Measurements from ENCODE around the gene BRSK1. TPM values are rescaled to one million over a fixed set of nuclear protein-coding genes. Genes with fewer than 3 reads are reported as not detected.
A peak's percentile ranks its signal among the peaks of the same experiment; 100 is the strongest.

BRSK1 gene
- total and polyA plus RNA-seq, 2 of the 8 experiments (the other 6 are each of a cell fraction or from before 2014, with no cell fraction given), result 27.6 to 32.7 TPM

- Histone ChIP-seq H4K5ac (ENCODE audit: insufficient read length, low read depth, low read length) (peak within 1 kb of the TSS; percentile 26), H3K79me1 (ENCODE audit: low read depth, low read length) (no peaks in the 10 kb centered on the region), H3K79me2 (ENCODE audit: control insufficient read depth in 1 of 2, insufficient read depth in 2 of 2, low read length in 2 of 2) (no peaks in the 10 kb centered on the region), H3K4me1 (replicated peaks in 1 of 4; ENCODE audit: control insufficient read depth in 3 of 4, insufficient read depth in 4 of 4, low read length in 3 of 4) (peaks cover 0 to 21% (median 11%) of the 10 kb centered on the region in 4 experiments; a peak in 6 of 7 replicates), H2BK12ac (ENCODE audit: low read depth, low read length) (peak within 1 kb of the TSS; percentile 90; the same call in 1 of the 2 replicates), H3K36me3 (ENCODE audit: control insufficient read depth in 2 of 4, insufficient read depth in 4 of 4, low read length in 3 of 4) (peaks cover 0 to 11% (median 0%) of the 10 kb centered on the region in 4 experiments; a peak in 1 of 8 replicates), H3K4me3 (ENCODE audit: extremely low read depth in 1 of 4, insufficient read depth in 2 of 4, low read depth in 3 of 4, low read length in 4 of 4) (peak within 1 kb of the TSS; percentile 32 to 66 (median 50)), H3K4ac (replicated peaks; ENCODE audit: insufficient read length, low read depth, low read length) (no peak within 1 kb of the TSS), H2AK5ac (ENCODE audit: low read depth, low read length) (no peak within 1 kb of the TSS), H3K23me2 (ENCODE audit: low read depth, low read length) (peaks cover 11% of the 10 kb centered on the region; the same call in 1 of the 2 replicates), H3K18ac (ENCODE audit: extremely low read depth, low read length) (peak within 1 kb of the TSS; percentile 48; the same call in 1 of the 2 replicates), H3K9me3 (ENCODE audit: insufficient read depth in 2 of 2, low read depth in 1 of 2, low read length in 1 of 2) (no peaks in the 10 kb centered on the region), H2BK5ac (ENCODE audit: low read depth, low read length) (no peak within 1 kb of the TSS), H2BK120ac (replicated peaks; ENCODE audit: low read depth, low read length) (no peak within 1 kb of the TSS), H4K91ac (replicated peaks; ENCODE audit: insufficient read length, low read length) (no peak within 1 kb of the TSS), H3K27ac (ENCODE audit: low read depth, low read length) (no peak within 1 kb of the TSS), H2BK20ac (ENCODE audit: low read length) (0 out of 2 replicates have a peak within 1 kb of the TSS, but pooled peaks have one; percentile 48), H3K27me3 (replicated peaks in 1 of 4; ENCODE audit: control insufficient read depth in 3 of 4, extremely low read depth in 1 of 4, insufficient read depth in 3 of 4, low read length in 3 of 4) (peaks cover 17 to 56% (median 46%) of the 10 kb centered on the region in 4 experiments), H4K20me1 (replicated peaks in 1 of 2; ENCODE audit: control insufficient read depth in 1 of 2, insufficient read depth in 2 of 2, low read length in 2 of 2) (peaks cover 0 to 10% of the 10 kb centered on the region in 2 experiments), H3K14ac (ENCODE audit: insufficient read length) (no peak within 1 kb of the TSS), H4K8ac (ENCODE audit: extremely low read depth, insufficient read depth, low read length) (peak within 1 kb of the TSS; percentile 16), H2BK15ac (ENCODE audit: low read length) (0 out of 2 replicates have a peak within 1 kb of the TSS, but pooled peaks have one; percentile 46), H3K9ac (replicated peaks in 1 of 4; ENCODE audit: extremely low read depth in 1 of 4, low read depth in 3 of 4, low read length in 3 of 4) (no peak within 1 kb of the TSS; a peak in 2 of 7 replicates), H3K23ac (ENCODE audit: insufficient read length) (no peak within 1 kb of the TSS), H3K4me2 (ENCODE audit: insufficient read depth in 1 of 2, low read depth in 2 of 2, low read length in 2 of 2) (peak within 1 kb of the TSS; percentile 88 to 96), H2AFZ (ENCODE audit: low read length) (no peak within 1 kb of the TSS), H3K56ac (replicated peaks; ENCODE audit: insufficient read length, low read depth, low read length) (no peak within 1 kb of the TSS)
- 9% methylated on average over 9 of the region's 43 CpGs; no CpG with 5 or more reads in 1 of the 2 experiments for WGBS, 2 experiments (ENCODE audit: extremely low coverage in 1 of 2, insufficient coverage in 1 of 2, insufficient read length in 1 of 2, insufficient replicate concordance in 2 of 2, low coverage in 1 of 2, low lambda C conversion rate in 2 of 2, missing lambda C conversion rate in 1 of 2)
- DNase-seq (ENCODE audit: low read depth in 1 of 2, low spot score in 2 of 2), result no peak
- FAIRE-seq, result no peak
- ChIA-PET POLR2A (ENCODE audit: partially characterized antibody) (interaction anchor here (1.0 to 1.7 kb wide), 5 partner anchors 15 to 51 kb away, joined by 3 to 4 read pairs (median 3); partner anchors contain the start of genes IL11, KMT5C and TMEM238), CTCF (ENCODE audit: partially characterized antibody) (no interaction called here)
- TF ChIP-seq SIX5 (IDR thresholded peaks at IDR 0.05; ENCODE audit: low read depth, low read length) (no peak), SAP30 (IDR thresholded peaks at IDR 0.05; ENCODE audit: insufficient read depth, insufficient replicate concordance, low read length) (no peak), ZNF274 (IDR thresholded peaks at IDR 0.05; ENCODE audit: borderline replicate concordance, extremely low read depth, low read length) (no peak), TCF12 (IDR thresholded peaks at IDR 0.05; ENCODE audit: low read depth, low read length) (no peak), SRF (IDR thresholded peaks at IDR 0.05; ENCODE audit: low read depth, low read length) (no peak), TAF7 (optimal IDR thresholded peaks at IDR 0.05; ENCODE audit: borderline replicate concordance, low read depth, low read length) (peak; percentile 16), TAF1 (IDR thresholded peaks at IDR 0.05; ENCODE audit: low read depth, low read length) (0 out of 2 replicates have a peak, but pooled peaks have one; percentile 25), JUND (IDR thresholded peaks at IDR 0.05; ENCODE audit: low read length) (no peak), EGR1 (IDR thresholded peaks at IDR 0.05; ENCODE audit: borderline replicate concordance, low read depth, low read length) (no peak), SIRT6 (IDR thresholded peaks at IDR 0.05; ENCODE audit: low read length) (no peak), SUZ12 (IDR thresholded peaks at IDR 0.05; ENCODE audit: low read length) (0 out of 2 replicates have a peak, but pooled peaks have one; percentile 23), GABPA (IDR thresholded peaks at IDR 0.05; ENCODE audit: borderline replicate concordance, insufficient read depth, low read length) (no peak), MAX (IDR thresholded peaks at IDR 0.05) (0 out of 2 replicates have a peak, but pooled peaks have one; percentile 23)
Observed at GRCh38 chr19:55354698-55355212, 71.0 kb downstream of the BRSK1 start, which contains the start of gene COX6B2. TSS of gene COX6B2 (minus strand) at chr19:55354719. CDS start at chr19:55354521, 198 bp downstream.
